ENCODE data around the gene FRRS1L. TPM values are rescaled to one million over a fixed set of nuclear protein-coding genes. Genes with fewer than 3 reads are reported as not detected.

FRRS1L gene
- total RNA-seq, 1 experiment from 2014 or later: 1.0 TPM

- no peak for TF ChIP-seq ZNF121 (CRISPR knock-in tag; IDR thresholded peaks at IDR 0.05)
Observed at GRCh38 chr9:109191746-109192145, 24.7 kb upstream of the FRRS1L start (continued).

- ATAC-seq (no peak), DNase-seq (ENCODE audit: low spot score) (no peak)
- no peaks in the 10 kb centered on the region for H3K36me3 Mint-ChIP-seq
- no peaks in the 10 kb centered on the region for H3K9me3 Mint-ChIP-seq
- H3K27me3 Mint-ChIP-seq (ENCODE audit: low read depth): peaks cover 3% of the 10 kb centered on the region; the same call in 1 of the 2 replicates
- ChIA-PET POLR2A (no interaction called here), CTCF (no interaction called here)
- H3K4me3 Mint-ChIP-seq: no peak overlapping the region
- TF ChIP-seq IRF2 (CRISPR knock-in tag; IDR thresholded peaks at IDR 0.05; ENCODE audit: borderline replicate concordance, low read depth) (no peak), USF1 (CRISPR knock-in tag; IDR thresholded peaks at IDR 0.05) (no peak), ATF2 (CRISPR knock-in tag; IDR thresholded peaks at IDR 0.05; ENCODE audit: borderline replicate concordance, low read depth) (no peak), E2F1 (CRISPR knock-in tag; IDR thresholded peaks at IDR 0.05) (no peak), ZBTB43 (CRISPR knock-in tag; IDR thresholded peaks at IDR 0.05) (no peak), PREB (CRISPR knock-in tag; IDR thresholded peaks at IDR 0.05; ENCODE audit: borderline replicate concordance) (no peak), STAT6 (CRISPR knock-in tag; conservative IDR thresholded peaks at IDR 0.05; ENCODE audit: low read depth) (no peak), GABPB1 (CRISPR knock-in tag; IDR thresholded peaks at IDR 0.05) (no peak), NR2C2 (CRISPR knock-in tag; IDR thresholded peaks at IDR 0.05) (no peak), ZNF532 (CRISPR knock-in tag; IDR thresholded peaks at IDR 0.05; ENCODE audit: borderline replicate concordance) (no peak), KAT7 (CRISPR knock-in tag; IDR thresholded peaks at IDR 0.05; ENCODE audit: borderline replicate concordance) (no peak), MLX (CRISPR knock-in tag; IDR thresholded peaks at IDR 0.05) (no peak), HMGXB4 (CRISPR knock-in tag; IDR thresholded peaks at IDR 0.05) (no peak), FOXP1 (CRISPR knock-in tag; IDR thresholded peaks at IDR 0.05; ENCODE audit: borderline replicate concordance) (no peak), NR3C1 (CRISPR knock-in tag; conservative IDR thresholded peaks at IDR 0.05; ENCODE audit: low read depth) (no peak), CREB1 (CRISPR knock-in tag; IDR thresholded peaks at IDR 0.05) (no peak), E2F4 (CRISPR knock-in tag; IDR thresholded peaks at IDR 0.05; ENCODE audit: borderline replicate concordance, low read depth) (no peak)
- peaks cover 7% of the 10 kb centered on the region for H3K4me1 Mint-ChIP-seq
- H3K27ac Mint-ChIP-seq: no peak overlapping the region
Observed at GRCh38 chr9:109190151-109190550, 23.1 kb upstream of the FRRS1L start.
